Measurements from ENCODE around the gene GPR183. TPM values are rescaled to one million over a fixed set of nuclear protein-coding genes. Genes with fewer than 3 reads are reported as not detected.
A peak's percentile ranks its signal among the peaks of the same experiment; 100 is the strongest.

Gene GPR183
- total and polyA plus RNA-seq, 10 of the 15 experiments (the other 5 are each of a cell fraction or from before 2014, with no cell fraction given) = 134 to 669 (median 225) TPM

- Histone ChIP-seq H3K4me1 (ENCODE audit: control insufficient read depth, insufficient read depth, low read length) (peaks cover 52% of the 10 kb centered on the region), H2AFZ (ENCODE audit: control insufficient read depth, low read depth, low read length) (peak overlapping the region; percentile 20), H3K27me3 (replicated peaks in 1 of 2; ENCODE audit: control insufficient read depth in 2 of 2, insufficient read depth in 2 of 2, low read length in 1 of 2) (no peaks in the 10 kb centered on the region), H3K27ac (ENCODE audit: control insufficient read depth, insufficient read depth) (peak overlapping the region; percentile 93), H4K20me1 (ENCODE audit: control insufficient read depth, insufficient read depth) (no peaks in the 10 kb centered on the region), H3K4me2 (ENCODE audit: control insufficient read depth, insufficient read depth) (peak overlapping the region; percentile 82), H3K9ac (ENCODE audit: control insufficient read depth, insufficient read depth, low read length) (peak overlapping the region; percentile 54), H3K79me2 (ENCODE audit: control insufficient read depth, insufficient read depth, low read length) (peaks cover 75% of the 10 kb centered on the region), H3K36me3 (ENCODE audit: control insufficient read depth in 2 of 2, insufficient read depth in 2 of 2, low read length in 1 of 2) (peaks cover 0 to 8% of the 10 kb centered on the region in 2 experiments; a peak in 2 of 4 replicates), H3K4me3 (peak overlapping the region; percentile 28; the same call in 1 of the 2 replicates), H3K9me3 (replicated peaks; ENCODE audit: control insufficient read depth, insufficient read depth, low read length) (no peaks in the 10 kb centered on the region)
- peak; percentile 43 for ATAC-seq
- no peak for DNase-seq (ENCODE audit: low read depth, low spot score)
- ChIA-PET SMC1A (ENCODE audit: uncharacterized antibody, unreplicated experiment) (interaction anchor here (0.7 to 3.5 kb wide), 15 partner anchors 8 to 77 kb away, joined by 3 to 28 read pairs (median 4); no protein-coding TSS in a partner anchor), RAD21 (ENCODE audit: unreplicated experiment) (interaction anchor here (0.9 to 2.8 kb wide), 8 partner anchors 11 to 126 kb away, joined by 3 to 17 read pairs (median 3); no protein-coding TSS in a partner anchor), POLR2A (interaction anchor here (0.8 to 1.5 kb wide), 5 partner anchors 9 to 56 kb away, joined by 3 to 4 read pairs (median 4); no protein-coding TSS in a partner anchor), CTCF (interaction anchor here (0.9 to 1.6 kb wide), 2 partner anchors 14 to 41 kb away, joined by 4 read pairs; no protein-coding TSS in a partner anchor)
- no peak for FAIRE-seq
- in situ Hi-C loops (cut with MboI) (no loop called here), intact Hi-C loops (cut with micrococcal nuclease; ENCODE audit: unreplicated experiment) (no loop called here)
- 11% methylated on average over 4 of the region's 4 CpGs for WGBS (ENCODE audit: insufficient coverage, insufficient replicate concordance, low lambda C conversion rate, missing lambda C conversion rate)
- no TSS peak for BruUV-seq (replicated peaks)
- TF ChIP-seq HDGF (IDR thresholded peaks at IDR 0.05) = no peak
- TF ChIP-seq, protein P1, sequence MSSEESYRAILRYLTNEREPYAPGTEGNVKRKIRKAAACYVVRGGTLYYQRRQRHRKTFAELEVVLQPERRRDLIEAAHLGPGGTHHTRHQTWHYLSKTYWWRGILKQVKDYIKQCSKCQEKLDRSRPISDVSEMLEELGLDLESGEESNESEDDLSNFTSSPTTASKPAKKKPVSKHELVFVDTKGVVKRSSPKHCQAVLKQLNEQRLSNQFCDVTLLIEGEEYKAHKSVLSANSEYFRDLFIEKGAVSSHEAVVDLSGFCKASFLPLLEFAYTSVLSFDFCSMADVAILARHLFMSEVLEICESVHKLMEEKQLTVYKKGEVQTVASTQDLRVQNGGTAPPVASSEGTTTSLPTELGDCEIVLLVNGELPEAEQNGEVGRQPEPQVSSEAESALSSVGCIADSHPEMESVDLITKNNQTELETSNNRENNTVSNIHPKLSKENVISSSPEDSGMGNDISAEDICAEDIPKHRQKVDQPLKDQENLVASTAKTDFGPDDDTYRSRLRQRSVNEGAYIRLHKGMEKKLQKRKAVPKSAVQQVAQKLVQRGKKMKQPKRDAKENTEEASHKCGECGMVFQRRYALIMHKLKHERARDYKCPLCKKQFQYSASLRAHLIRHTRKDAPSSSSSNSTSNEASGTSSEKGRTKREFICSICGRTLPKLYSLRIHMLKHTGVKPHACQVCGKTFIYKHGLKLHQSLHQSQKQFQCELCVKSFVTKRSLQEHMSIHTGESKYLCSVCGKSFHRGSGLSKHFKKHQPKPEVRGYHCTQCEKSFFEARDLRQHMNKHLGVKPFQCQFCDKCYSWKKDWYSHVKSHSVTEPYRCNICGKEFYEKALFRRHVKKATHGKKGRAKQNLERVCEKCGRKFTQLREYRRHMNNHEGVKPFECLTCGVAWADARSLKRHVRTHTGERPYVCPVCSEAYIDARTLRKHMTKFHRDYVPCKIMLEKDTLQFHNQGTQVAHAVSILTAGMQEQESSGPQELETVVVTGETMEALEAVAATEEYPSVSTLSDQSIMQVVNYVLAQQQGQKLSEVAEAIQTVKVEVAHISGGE (CRISPR knock-in tag; IDR thresholded peaks at IDR 0.05) = no peak
- no peak for TF ChIP-seq POU2F2 (IDR thresholded peaks at IDR 0.05; ENCODE audit: borderline replicate concordance, low read depth, low read length)
- no peak for TF ChIP-seq RELA (IDR thresholded peaks at IDR 0.05; ENCODE audit: borderline replicate concordance, partially characterized antibody)
- no peak for TF ChIP-seq YBX1 (IDR thresholded peaks at IDR 0.05)
- TF ChIP-seq BCL3 (IDR thresholded peaks at IDR 0.05; ENCODE audit: borderline replicate concordance, insufficient read depth, low read depth, low read length, poor library complexity, severe bottlenecking) = peak; percentile 52
- TF ChIP-seq, protein P2, sequence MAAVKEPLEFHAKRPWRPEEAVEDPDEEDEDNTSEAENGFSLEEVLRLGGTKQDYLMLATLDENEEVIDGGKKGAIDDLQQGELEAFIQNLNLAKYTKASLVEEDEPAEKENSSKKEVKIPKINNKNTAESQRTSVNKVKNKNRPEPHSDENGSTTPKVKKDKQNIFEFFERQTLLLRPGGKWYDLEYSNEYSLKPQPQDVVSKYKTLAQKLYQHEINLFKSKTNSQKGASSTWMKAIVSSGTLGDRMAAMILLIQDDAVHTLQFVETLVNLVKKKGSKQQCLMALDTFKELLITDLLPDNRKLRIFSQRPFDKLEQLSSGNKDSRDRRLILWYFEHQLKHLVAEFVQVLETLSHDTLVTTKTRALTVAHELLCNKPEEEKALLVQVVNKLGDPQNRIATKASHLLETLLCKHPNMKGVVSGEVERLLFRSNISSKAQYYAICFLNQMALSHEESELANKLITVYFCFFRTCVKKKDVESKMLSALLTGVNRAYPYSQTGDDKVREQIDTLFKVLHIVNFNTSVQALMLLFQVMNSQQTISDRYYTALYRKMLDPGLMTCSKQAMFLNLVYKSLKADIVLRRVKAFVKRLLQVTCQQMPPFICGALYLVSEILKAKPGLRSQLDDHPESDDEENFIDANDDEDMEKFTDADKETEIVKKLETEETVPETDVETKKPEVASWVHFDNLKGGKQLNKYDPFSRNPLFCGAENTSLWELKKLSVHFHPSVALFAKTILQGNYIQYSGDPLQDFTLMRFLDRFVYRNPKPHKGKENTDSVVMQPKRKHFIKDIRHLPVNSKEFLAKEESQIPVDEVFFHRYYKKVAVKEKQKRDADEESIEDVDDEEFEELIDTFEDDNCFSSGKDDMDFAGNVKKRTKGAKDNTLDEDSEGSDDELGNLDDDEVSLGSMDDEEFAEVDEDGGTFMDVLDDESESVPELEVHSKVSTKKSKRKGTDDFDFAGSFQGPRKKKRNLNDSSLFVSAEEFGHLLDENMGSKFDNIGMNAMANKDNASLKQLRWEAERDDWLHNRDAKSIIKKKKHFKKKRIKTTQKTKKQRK (IDR thresholded peaks at IDR 0.05; ENCODE audit: low read depth, low read length) = no peak
- no peak for TF ChIP-seq POLR2AphosphoS5 (IDR thresholded peaks at IDR 0.05; ENCODE audit: low read length)
- TF ChIP-seq, protein P3, sequence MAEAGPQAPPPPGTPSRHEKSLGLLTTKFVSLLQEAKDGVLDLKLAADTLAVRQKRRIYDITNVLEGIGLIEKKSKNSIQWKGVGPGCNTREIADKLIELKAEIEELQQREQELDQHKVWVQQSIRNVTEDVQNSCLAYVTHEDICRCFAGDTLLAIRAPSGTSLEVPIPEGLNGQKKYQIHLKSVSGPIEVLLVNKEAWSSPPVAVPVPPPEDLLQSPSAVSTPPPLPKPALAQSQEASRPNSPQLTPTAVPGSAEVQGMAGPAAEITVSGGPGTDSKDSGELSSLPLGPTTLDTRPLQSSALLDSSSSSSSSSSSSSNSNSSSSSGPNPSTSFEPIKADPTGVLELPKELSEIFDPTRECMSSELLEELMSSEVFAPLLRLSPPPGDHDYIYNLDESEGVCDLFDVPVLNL (IDR thresholded peaks at IDR 0.05; ENCODE audit: low read depth, low read length) = no peak
- TF ChIP-seq EZH2 (IDR thresholded peaks at IDR 0.05; ENCODE audit: borderline replicate concordance, control insufficient read depth, low read depth, low read length) = no peak
- no peak for TF ChIP-seq IRF5 (IDR thresholded peaks at IDR 0.05; ENCODE audit: borderline replicate concordance)
Observed at GRCh38 chr13:99310382-99311031, 3.3 kb upstream of the GPR183 start.

All from GM12878 (cell line).